IMR-90 (cell line): ENCODE data around the gene SLC9A3.

Experiments used
- BHLHE40 ChIP-seq: fragments of 150-350 bp; IDR thresholded peaks from 2 replicates; pipeline ENCODE4 v1.6.1; 2016; ENCODE audit warnings: mild to moderate bottlenecking, low read depth, low read length
- FOS ChIP-seq: fragments of 150-350 bp; IDR thresholded peaks from 2 replicates; pipeline ENCODE4 v1.6.1; 2016; ENCODE audit warnings: low read depth, low read length
- MAFK ChIP-seq: IDR thresholded peaks from 2 replicates; pipeline ENCODE4 v1.6.1; 2012; ENCODE audit warnings: low read depth, low read length, improper control_type of control experiment
- MAZ ChIP-seq: IDR thresholded peaks from 2 replicates; pipeline ENCODE4 v1.6.1; 2012; ENCODE audit warnings: low read depth, mild to moderate bottlenecking, low read length, improper control_type of control experiment, moderate library complexity, borderline replicate concordance
- MXI1 ChIP-seq: IDR thresholded peaks from 2 replicates; pipeline ENCODE4 v1.6.1; 2012; ENCODE audit warnings: low read depth, mild to moderate bottlenecking, low read length, moderate library complexity, borderline replicate concordance
- NFE2L2 ChIP-seq: fragments of 150-350 bp; IDR thresholded peaks from 2 replicates; pipeline ENCODE4 v1.6.1; 2016; ENCODE audit warnings: low read depth, mild to moderate bottlenecking, low read length
- POLR2A ChIP-seq: IDR thresholded peaks from 2 replicates; pipeline ENCODE4 v1.6.1; 2012; ENCODE audit warnings: mild to moderate bottlenecking, low read depth, low read length
- RAD21 ChIP-seq: IDR thresholded peaks from 2 replicates; pipeline ENCODE4 v1.6.1; 2012; ENCODE audit warnings: low read length, improper control_type of control experiment
- RCOR1 ChIP-seq: IDR thresholded peaks from 2 replicates; pipeline ENCODE4 v1.6.1; 2012; ENCODE audit warnings: mild to moderate bottlenecking, low read length, improper control_type of control experiment; ENCODE audit not compliant: insufficient replicate concordance
- SMC3 ChIP-seq: fragments of 150-350 bp; IDR thresholded peaks from 2 replicates; pipeline ENCODE4 v1.6.1; 2016; ENCODE audit warnings: low read depth, mild to moderate bottlenecking, antibody characterized with exemption, low read length, moderate library complexity
- TF ChIP-seq, protein P1 (sequence below): conservative IDR thresholded peaks from 2 replicates; pipeline ENCODE4 v1.5.1; 2012; ENCODE audit warnings: mild to moderate bottlenecking, low read depth, low read length, improper control_type of control experiment
- TF ChIP-seq, protein P2 (sequence below): fragments of 150-350 bp; IDR thresholded peaks from 2 replicates; pipeline ENCODE4 v1.6.1; 2017; ENCODE audit warnings: mild to moderate bottlenecking, antibody characterized with exemption, low read length, low read depth
- TF ChIP-seq, protein P3 (sequence below): fragments of 150-350 bp; IDR thresholded peaks from 2 replicates; pipeline ENCODE4 v1.6.1; 2016; ENCODE audit warnings: low read depth, mild to moderate bottlenecking, low read length, moderate library complexity, borderline replicate concordance

DNA sequence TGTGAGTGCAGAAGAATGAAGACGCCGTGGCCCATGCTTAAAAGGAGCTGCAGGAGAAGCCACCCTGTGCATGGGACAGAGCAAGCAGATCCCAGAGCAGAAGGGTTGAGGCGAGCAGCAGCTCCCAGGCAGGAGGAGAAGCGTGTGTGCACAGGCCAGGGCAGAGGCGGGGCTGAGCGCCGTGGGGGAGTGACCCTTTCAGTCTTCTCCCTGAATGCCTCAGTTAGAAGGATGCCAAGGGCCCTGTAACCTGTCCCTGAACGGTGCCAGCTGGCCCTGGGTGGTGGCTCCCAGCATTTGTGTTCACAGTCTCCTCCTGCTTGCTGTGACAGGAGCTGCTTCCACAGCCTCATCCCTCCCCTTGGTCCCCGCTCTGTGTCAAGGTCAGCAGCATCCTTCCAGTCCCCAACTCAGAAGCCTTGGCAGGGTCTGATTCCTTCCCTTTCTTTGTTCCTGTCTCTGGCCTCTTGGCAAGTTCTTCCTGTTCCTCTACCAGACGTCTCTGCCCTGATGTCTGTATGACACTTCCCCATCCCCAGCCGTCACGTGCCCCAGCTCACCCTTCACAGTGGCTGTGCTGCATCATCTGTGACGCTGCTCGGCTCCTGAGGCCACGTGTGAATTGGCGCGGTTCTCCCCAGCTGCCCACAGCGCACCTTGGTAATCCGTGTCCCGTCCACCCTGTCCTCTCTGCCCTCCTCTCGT lies 76.0 kb downstream of the SLC9A3 start:
- no peak for TF ChIP-seq BHLHE40
- TF ChIP-seq RCOR1 = no peak
- TF ChIP-seq, protein P1, sequence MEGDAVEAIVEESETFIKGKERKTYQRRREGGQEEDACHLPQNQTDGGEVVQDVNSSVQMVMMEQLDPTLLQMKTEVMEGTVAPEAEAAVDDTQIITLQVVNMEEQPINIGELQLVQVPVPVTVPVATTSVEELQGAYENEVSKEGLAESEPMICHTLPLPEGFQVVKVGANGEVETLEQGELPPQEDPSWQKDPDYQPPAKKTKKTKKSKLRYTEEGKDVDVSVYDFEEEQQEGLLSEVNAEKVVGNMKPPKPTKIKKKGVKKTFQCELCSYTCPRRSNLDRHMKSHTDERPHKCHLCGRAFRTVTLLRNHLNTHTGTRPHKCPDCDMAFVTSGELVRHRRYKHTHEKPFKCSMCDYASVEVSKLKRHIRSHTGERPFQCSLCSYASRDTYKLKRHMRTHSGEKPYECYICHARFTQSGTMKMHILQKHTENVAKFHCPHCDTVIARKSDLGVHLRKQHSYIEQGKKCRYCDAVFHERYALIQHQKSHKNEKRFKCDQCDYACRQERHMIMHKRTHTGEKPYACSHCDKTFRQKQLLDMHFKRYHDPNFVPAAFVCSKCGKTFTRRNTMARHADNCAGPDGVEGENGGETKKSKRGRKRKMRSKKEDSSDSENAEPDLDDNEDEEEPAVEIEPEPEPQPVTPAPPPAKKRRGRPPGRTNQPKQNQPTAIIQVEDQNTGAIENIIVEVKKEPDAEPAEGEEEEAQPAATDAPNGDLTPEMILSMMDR = no peak
- TF ChIP-seq POLR2A = no peak
- TF ChIP-seq, protein P2, sequence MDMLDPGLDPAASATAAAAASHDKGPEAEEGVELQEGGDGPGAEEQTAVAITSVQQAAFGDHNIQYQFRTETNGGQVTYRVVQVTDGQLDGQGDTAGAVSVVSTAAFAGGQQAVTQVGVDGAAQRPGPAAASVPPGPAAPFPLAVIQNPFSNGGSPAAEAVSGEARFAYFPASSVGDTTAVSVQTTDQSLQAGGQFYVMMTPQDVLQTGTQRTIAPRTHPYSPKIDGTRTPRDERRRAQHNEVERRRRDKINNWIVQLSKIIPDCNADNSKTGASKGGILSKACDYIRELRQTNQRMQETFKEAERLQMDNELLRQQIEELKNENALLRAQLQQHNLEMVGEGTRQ = no peak
- TF ChIP-seq MXI1 = no peak
- TF ChIP-seq NFE2L2 = no peak
- TF ChIP-seq MAFK = no peak
- no peak for TF ChIP-seq SMC3
- TF ChIP-seq, protein P3, sequence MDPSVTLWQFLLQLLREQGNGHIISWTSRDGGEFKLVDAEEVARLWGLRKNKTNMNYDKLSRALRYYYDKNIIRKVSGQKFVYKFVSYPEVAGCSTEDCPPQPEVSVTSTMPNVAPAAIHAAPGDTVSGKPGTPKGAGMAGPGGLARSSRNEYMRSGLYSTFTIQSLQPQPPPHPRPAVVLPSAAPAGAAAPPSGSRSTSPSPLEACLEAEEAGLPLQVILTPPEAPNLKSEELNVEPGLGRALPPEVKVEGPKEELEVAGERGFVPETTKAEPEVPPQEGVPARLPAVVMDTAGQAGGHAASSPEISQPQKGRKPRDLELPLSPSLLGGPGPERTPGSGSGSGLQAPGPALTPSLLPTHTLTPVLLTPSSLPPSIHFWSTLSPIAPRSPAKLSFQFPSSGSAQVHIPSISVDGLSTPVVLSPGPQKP = no peak
- no peak for TF ChIP-seq FOS
- TF ChIP-seq RAD21 = no peak
- TF ChIP-seq MAZ = no peak
